GM23338 (cell line): Measurements from ENCODE around the gene CPA3. TPM values are rescaled to one million over a fixed set of nuclear protein-coding genes. Genes with fewer than 3 reads are reported as not detected.

ENCODE experiments used
- ATAC-seq: fragments of 200-7000 bp; cut with Tn5 transposase; 3 replicates; pipeline ENCODE4 v1.9.1; 2020
- DNase-seq: peaks from one replicate; pipeline ENCODE4 v3.0.0-alpha.2; 2015; ENCODE audit warnings: low spot score
- H2AFZ ChIP-seq: fragments of 200-600 bp; sonication (generic); 2 replicates; pipeline ENCODE4 v1.8.0; 2016; ENCODE audit warnings: antibody characterized with exemption, mild to moderate bottlenecking, moderate library complexity
- H3F3A ChIP-seq: fragments of 200-600 bp; sonication (generic); replicated peaks from 2 replicates; pipeline ENCODE4 v1.8.0; 2017; ENCODE audit warnings: antibody characterized with exemption, mixed run types, low read depth
- H3K27ac ChIP-seq: fragments of 200-600 bp; sonication (generic); 2 replicates; pipeline ENCODE4 v1.6.1; 2016; ENCODE audit warnings: low read depth
- H3K27me3 ChIP-seq: fragments of 200-600 bp; sonication (generic); 2 replicates; pipeline ENCODE4 v1.8.0; 2016; ENCODE audit warnings: mild to moderate bottlenecking, mixed run types, moderate library complexity; ENCODE audit not compliant: insufficient read depth
- H3K36me3 ChIP-seq: fragments of 200-600 bp; sonication (generic); 2 replicates; pipeline ENCODE4 v1.8.0; 2016; ENCODE audit warnings: mild to moderate bottlenecking; ENCODE audit not compliant: insufficient read depth
- H3K4me1 ChIP-seq: fragments of 200-600 bp; sonication (generic); 2 replicates; pipeline ENCODE4 v1.8.0; 2016; ENCODE audit warnings: mild to moderate bottlenecking, moderate library complexity; ENCODE audit not compliant: insufficient read depth
- H3K4me2 ChIP-seq: fragments of 200-600 bp; sonication (generic); 2 replicates; pipeline ENCODE4 v1.7.1; 2017; ENCODE audit warnings: mixed run types
- H3K4me3 ChIP-seq: fragments of 200-600 bp; sonication (generic); 2 replicates; pipeline ENCODE4 v1.6.1; 2016; ENCODE audit warnings: mixed run types
- H3K79me2 ChIP-seq: fragments of 200-600 bp; sonication (generic); replicated peaks from 2 replicates; pipeline ENCODE4 v1.8.0; 2017; ENCODE audit warnings: mild to moderate bottlenecking; ENCODE audit not compliant: insufficient read depth
- H3K9me2 ChIP-seq: fragments of 200-600 bp; sonication (generic); 2 replicates; pipeline ENCODE4 v1.8.0; 2017; ENCODE audit not compliant: insufficient read depth
- H4K20me1 ChIP-seq: fragments of 200-600 bp; sonication (generic); replicated peaks from 2 replicates; pipeline ENCODE4 v1.8.0; 2017; ENCODE audit warnings: mild to moderate bottlenecking; ENCODE audit not compliant: insufficient read depth
- H3K27ac Mint-ChIP-seq: 2 replicates; pipeline ENCODE4 v1.8.0; 2020; ENCODE audit warnings: inconsistent platforms, mild to moderate bottlenecking, moderate library complexity, mixed read lengths
- H3K27me3 Mint-ChIP-seq: 3 replicates; pipeline ENCODE4 v1.8.0; 2022; ENCODE audit warnings: low read depth, mild to moderate bottlenecking, moderate library complexity, mixed read lengths, inconsistent platforms; ENCODE audit not compliant: insufficient read depth, poor library complexity
- H3K36me3 Mint-ChIP-seq: 3 replicates; pipeline ENCODE4 v1.8.0; 2021; ENCODE audit warnings: low read depth, mild to moderate bottlenecking, inconsistent platforms, moderate library complexity, mixed read lengths
- H3K4me1 Mint-ChIP-seq: 3 replicates; pipeline ENCODE4 v1.8.0; 2020; ENCODE audit warnings: mild to moderate bottlenecking, inconsistent platforms, mixed read lengths
- H3K4me3 Mint-ChIP-seq: 3 replicates; pipeline ENCODE4 v1.8.0; 2021; ENCODE audit warnings: moderate library complexity, mild to moderate bottlenecking, inconsistent platforms, mixed read lengths
- H3K9me3 Mint-ChIP-seq: 3 replicates; pipeline ENCODE4 v1.8.0; 2020; ENCODE audit warnings: moderate library complexity, mild to moderate bottlenecking, inconsistent platforms, mixed read lengths
- CREB1 ChIP-seq: fragments of 250-450 bp; sonication (Bioruptor Pico); IDR thresholded peaks from 2 replicates; pipeline ENCODE4 v1.5.0; 2020; ENCODE audit warnings: low read depth, mild to moderate bottlenecking, moderate library complexity
- CTCF ChIP-seq, 2 experiments: fragments of 200-600 bp in 1 of 2; sonication (generic) in 1 of 2; conservative IDR thresholded peaks; 2 replicates each; pipeline versions ENCODE4 v1.5.1 to v1.6.1; 2016 to 2017; ENCODE audit warnings: antibody characterized with exemption in 2 of 2, low read depth in 2 of 2, mild to moderate bottlenecking in 2 of 2, moderate library complexity in 1 of 2
- ETS1 ChIP-seq: IDR thresholded peaks from 2 replicates; pipeline ENCODE4 v1.6.1; 2016; ENCODE audit warnings: antibody characterized with exemption
- EZH2 ChIP-seq: fragments of 200-600 bp; sonication (generic); IDR thresholded peaks from one replicate; pipeline ENCODE4 v1.8.0; 2017; ENCODE audit warnings: antibody characterized with exemption, mild to moderate bottlenecking, low read depth; ENCODE audit not compliant: unreplicated experiment
- EZH2phosphoT487 ChIP-seq: fragments of 200-600 bp; sonication (generic); IDR thresholded peaks from one replicate; pipeline ENCODE4 v1.8.1; 2018; ENCODE audit warnings: antibody characterized with exemption; ENCODE audit not compliant: unreplicated experiment
- JUNB ChIP-seq: IDR thresholded peaks from one replicate; pipeline ENCODE4 v1.6.1; 2016; ENCODE audit warnings: antibody characterized with exemption; ENCODE audit not compliant: unreplicated experiment
- NANOG ChIP-seq: IDR thresholded peaks from 2 replicates; pipeline ENCODE4 v1.6.1; 2016; ENCODE audit warnings: antibody characterized with exemption, borderline replicate concordance
- POLR2AphosphoS5 ChIP-seq: IDR thresholded peaks from 2 replicates; pipeline ENCODE4 v1.6.1; 2016; ENCODE audit warnings: antibody characterized with exemption, low read depth
- REST ChIP-seq: IDR thresholded peaks from one replicate; pipeline ENCODE4 v1.6.1; 2018; ENCODE audit warnings: antibody characterized with exemption; ENCODE audit not compliant: unreplicated experiment
- STAT1 ChIP-seq: IDR thresholded peaks from one replicate; pipeline ENCODE4 v1.6.1; 2016; ENCODE audit warnings: antibody characterized with exemption; ENCODE audit not compliant: unreplicated experiment
- ZNF114 ChIP-seq: fragments of 250-450 bp; sonication (Bioruptor Pico); IDR thresholded peaks from 2 replicates; pipeline ENCODE4 v1.5.0; 2020; ENCODE audit warnings: mild to moderate bottlenecking, moderate library complexity
- ZNF331 ChIP-seq: fragments of 250-450 bp; sonication (Bioruptor Pico); IDR thresholded peaks from 2 replicates; pipeline ENCODE4 v1.5.0; 2020; ENCODE audit warnings: low read depth, mild to moderate bottlenecking, moderate library complexity
- ZNF462 ChIP-seq: fragments of 250-450 bp; sonication (Bioruptor Pico); IDR thresholded peaks from 2 replicates; pipeline ENCODE4 v1.5.0; 2020; ENCODE audit warnings: mild to moderate bottlenecking, moderate library complexity
- polyA plus RNA-seq: library from polyadenylated mRNA; unstranded; fragments of >200 nt; fragmentation: Nextera tagmentation; extraction: Ambion mirVana; gene quantifications from 2 replicates; pipeline ENCODE4 v1.2.1, GENCODE V29; 2016
- total RNA-seq: library from RNA; depleted of rRNA; stranded (reverse); fragments of >200 nt; shearing (Covaris generic); gene quantifications from 2 replicates; pipeline ENCODE4 v1.2.3, GENCODE V29; 2014

CPA3 gene
- total and polyA plus RNA-seq, 2 experiments from 2014 or later, result not detected

- Mint-ChIP-seq H3K27ac (no peak overlapping the region), H3K4me3 (no peak overlapping the region), H3K27me3 (no peaks in the 10 kb centered on the region), H3K9me3 (no peaks in the 10 kb centered on the region), H3K36me3 (no peaks in the 10 kb centered on the region), H3K4me1 (peaks cover 3% of the 10 kb centered on the region; the same call in 2 of the 3 replicates)
- no peaks in the 10 kb centered on the region for H3K36me3 ChIP-seq
- H3K27me3 ChIP-seq, result no peaks in the 10 kb centered on the region
- H3K4me3 ChIP-seq, result no peak overlapping the region
- DNase-seq (no peak), ATAC-seq (no peak)
- no peaks in the 10 kb centered on the region for H3K4me1 ChIP-seq
- no peaks in the 10 kb centered on the region for H4K20me1 ChIP-seq
- H3K9me2 ChIP-seq, result no peaks in the 10 kb centered on the region
- H2AFZ ChIP-seq, result peak overlapping the region; percentile 25; the same call in 1 of the 2 replicates
- TF ChIP-seq JUNB (no peak), EZH2 (no peak), STAT1 (no peak), REST (no peak), ETS1 (no peak), POLR2AphosphoS5 (no peak), EZH2phosphoT487 (no peak), CTCF (conservative IDR thresholded peaks at IDR 0.05; ENCODE audit: low read depth in 2 of 2) (no peak), NANOG (no peak), CREB1 (CRISPR knock-in tag) (no peak), ZNF114 (CRISPR knock-in tag) (no peak), ZNF331 (no peak), ZNF462 (no peak)
- H3K4me2 ChIP-seq, result no peak overlapping the region
- no peaks in the 10 kb centered on the region for H3K79me2 ChIP-seq
- no peaks in the 10 kb centered on the region for H3F3A ChIP-seq
- H3K27ac ChIP-seq, result no peak overlapping the region
These were observed 46.5 kb downstream of the CPA3 start for GRCh38 chr3:148911592-148911991.
